ENCODE measurements around the gene FXYD4.

- TF ChIP-seq POLR2A (IDR thresholded peaks at IDR 0.05) (no peak), CTCF (IDR thresholded peaks at IDR 0.05) (no peak), EP300 (IDR thresholded peaks at IDR 0.05) (no peak)
Measured at GRCh38 chr10:43404704-43405084, 33.3 kb downstream of the FXYD4 start.
